Uterus (tissue), 2 donors: Measurements from ENCODE around the gene THSD4.

Source experiments
- POLR2A ChIP-seq, 2 donors: fragments of 450-650 bp; IDR thresholded peaks; one replicate each; pipeline ENCODE4 v1.6.1; 2016; ENCODE audit warnings: antibody characterized with exemption in 2 of 2, mild to moderate bottlenecking in 1 of 2, moderate library complexity in 1 of 2
- TF ChIP-seq, protein P1 (sequence below), 4 experiments: fragments of 200-600 bp in 2 of 4; fragments of 450-650 bp in 2 of 4; sonication (generic) in 2 of 4; IDR thresholded peaks; one replicate each; pipeline ENCODE4 v1.5.1; 2016 to 2019; ENCODE audit warnings: antibody characterized with exemption in 4 of 4, mild to moderate bottlenecking in 2 of 4, moderate library complexity in 1 of 4

DNA sequence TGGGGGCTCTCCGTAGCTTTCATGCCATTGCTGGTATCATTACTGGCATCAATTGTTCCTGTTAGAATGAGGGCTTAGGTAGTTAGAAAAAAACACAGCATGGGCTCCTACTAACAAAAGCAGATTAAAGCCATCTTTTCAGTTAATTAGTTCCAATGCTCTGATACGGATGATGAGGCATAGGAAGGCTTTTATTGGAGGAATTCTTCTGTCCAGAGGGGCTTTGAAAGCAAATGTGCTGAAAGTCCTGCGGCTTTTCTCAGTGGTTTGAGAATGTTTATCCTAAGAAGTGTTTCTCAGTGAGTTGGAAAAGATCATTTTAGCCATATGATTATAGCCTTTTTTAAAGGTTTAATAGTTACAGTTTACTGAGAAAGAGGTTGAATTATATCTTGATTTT lies 198.5 kb downstream of the THSD4 start:
- TF ChIP-seq, protein P1, sequence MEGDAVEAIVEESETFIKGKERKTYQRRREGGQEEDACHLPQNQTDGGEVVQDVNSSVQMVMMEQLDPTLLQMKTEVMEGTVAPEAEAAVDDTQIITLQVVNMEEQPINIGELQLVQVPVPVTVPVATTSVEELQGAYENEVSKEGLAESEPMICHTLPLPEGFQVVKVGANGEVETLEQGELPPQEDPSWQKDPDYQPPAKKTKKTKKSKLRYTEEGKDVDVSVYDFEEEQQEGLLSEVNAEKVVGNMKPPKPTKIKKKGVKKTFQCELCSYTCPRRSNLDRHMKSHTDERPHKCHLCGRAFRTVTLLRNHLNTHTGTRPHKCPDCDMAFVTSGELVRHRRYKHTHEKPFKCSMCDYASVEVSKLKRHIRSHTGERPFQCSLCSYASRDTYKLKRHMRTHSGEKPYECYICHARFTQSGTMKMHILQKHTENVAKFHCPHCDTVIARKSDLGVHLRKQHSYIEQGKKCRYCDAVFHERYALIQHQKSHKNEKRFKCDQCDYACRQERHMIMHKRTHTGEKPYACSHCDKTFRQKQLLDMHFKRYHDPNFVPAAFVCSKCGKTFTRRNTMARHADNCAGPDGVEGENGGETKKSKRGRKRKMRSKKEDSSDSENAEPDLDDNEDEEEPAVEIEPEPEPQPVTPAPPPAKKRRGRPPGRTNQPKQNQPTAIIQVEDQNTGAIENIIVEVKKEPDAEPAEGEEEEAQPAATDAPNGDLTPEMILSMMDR (IDR thresholded peaks at IDR 0.05): no peak
- TF ChIP-seq POLR2A (IDR thresholded peaks at IDR 0.05): no peak
